OCI-LY1 (cell line): ENCODE data around the gene OLR1.

ENCODE experiments used
- CTCF ChIP-seq: fragments of 200-600 bp; sonication (generic), shearing (Covaris generic); IDR thresholded peaks from 2 replicates; pipeline ENCODE4 v1.5.1; 2017; ENCODE audit warnings: mild to moderate bottlenecking, antibody characterized with exemption, low read length, moderate library complexity, mixed read lengths
- EZH2 ChIP-seq: fragments of 200-600 bp; sonication (generic), shearing (Covaris generic); IDR thresholded peaks from 2 replicates; pipeline ENCODE4 v1.8.0; 2017; ENCODE audit warnings: borderline replicate concordance, mixed run types, mild to moderate bottlenecking, antibody characterized with exemption, low read length, moderate library complexity, mixed read lengths

- TF ChIP-seq CTCF (no peak), EZH2 (no peak)
Observed at GRCh38 chr12:10151621-10152020, 20.3 kb downstream of the OLR1 start.
